DOHH2 (cell line): ENCODE measurements around the gene LYVE1.

Experiments
- EZH2phosphoT487 ChIP-seq: fragments of 200-600 bp; sonication (generic); IDR thresholded peaks from 2 replicates; pipeline ENCODE4 v1.6.1; 2017; ENCODE audit warnings: borderline replicate concordance, mild to moderate bottlenecking, antibody characterized with exemption, low read length, moderate library complexity, mixed read lengths
- TF ChIP-seq, protein P1 (sequence below): fragments of 200-600 bp; sonication (generic); IDR thresholded peaks from one replicate; pipeline ENCODE4 v1.5.1; 2014; ENCODE audit warnings: antibody characterized with exemption, mild to moderate bottlenecking, low read depth, low read length; ENCODE audit not compliant: poor library complexity, severe bottlenecking

DNA sequence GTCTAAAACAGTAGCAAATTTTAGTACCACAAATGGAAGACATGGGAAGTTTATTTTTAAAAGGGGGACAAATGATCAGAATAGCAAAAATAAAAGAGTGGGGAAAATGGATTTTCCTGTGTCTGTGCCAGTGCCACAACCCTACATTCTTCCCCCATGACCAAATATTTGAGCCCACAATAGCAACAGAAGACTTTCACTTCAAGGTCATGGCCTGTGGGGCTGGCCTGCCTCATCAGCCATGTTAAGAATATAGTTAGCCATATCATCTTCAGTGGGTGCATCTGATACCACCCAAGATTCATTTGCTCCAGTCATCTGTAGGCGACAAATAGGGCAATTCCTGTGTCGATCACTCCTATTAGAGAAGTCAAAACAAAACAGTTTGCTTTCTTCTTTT, 53.8 kb downstream of the LYVE1 start:
- TF ChIP-seq, protein P1, sequence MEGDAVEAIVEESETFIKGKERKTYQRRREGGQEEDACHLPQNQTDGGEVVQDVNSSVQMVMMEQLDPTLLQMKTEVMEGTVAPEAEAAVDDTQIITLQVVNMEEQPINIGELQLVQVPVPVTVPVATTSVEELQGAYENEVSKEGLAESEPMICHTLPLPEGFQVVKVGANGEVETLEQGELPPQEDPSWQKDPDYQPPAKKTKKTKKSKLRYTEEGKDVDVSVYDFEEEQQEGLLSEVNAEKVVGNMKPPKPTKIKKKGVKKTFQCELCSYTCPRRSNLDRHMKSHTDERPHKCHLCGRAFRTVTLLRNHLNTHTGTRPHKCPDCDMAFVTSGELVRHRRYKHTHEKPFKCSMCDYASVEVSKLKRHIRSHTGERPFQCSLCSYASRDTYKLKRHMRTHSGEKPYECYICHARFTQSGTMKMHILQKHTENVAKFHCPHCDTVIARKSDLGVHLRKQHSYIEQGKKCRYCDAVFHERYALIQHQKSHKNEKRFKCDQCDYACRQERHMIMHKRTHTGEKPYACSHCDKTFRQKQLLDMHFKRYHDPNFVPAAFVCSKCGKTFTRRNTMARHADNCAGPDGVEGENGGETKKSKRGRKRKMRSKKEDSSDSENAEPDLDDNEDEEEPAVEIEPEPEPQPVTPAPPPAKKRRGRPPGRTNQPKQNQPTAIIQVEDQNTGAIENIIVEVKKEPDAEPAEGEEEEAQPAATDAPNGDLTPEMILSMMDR, result no peak
- TF ChIP-seq EZH2phosphoT487, result no peak
